AG09319 (cell line): ENCODE results near the gene ARHGAP15.

Source experiments
- DNase-seq: peaks from one replicate; pipeline ENCODE4 v3.0.0-alpha.2; 2010; ENCODE audit warnings: low read depth; ENCODE audit errors: extremely low read depth
- TF ChIP-seq, protein P1 (sequence below): IDR thresholded peaks from 2 replicates; pipeline ENCODE4 v1.5.1; 2011; ENCODE audit warnings: low read depth, mild to moderate bottlenecking, inconsistent platforms, low read length, moderate library complexity

ARHGAP15 gene

GRCh38 chr2:143356336-143356735 lies 227.1 kb downstream of the ARHGAP15 start:
- TF ChIP-seq, protein P1, sequence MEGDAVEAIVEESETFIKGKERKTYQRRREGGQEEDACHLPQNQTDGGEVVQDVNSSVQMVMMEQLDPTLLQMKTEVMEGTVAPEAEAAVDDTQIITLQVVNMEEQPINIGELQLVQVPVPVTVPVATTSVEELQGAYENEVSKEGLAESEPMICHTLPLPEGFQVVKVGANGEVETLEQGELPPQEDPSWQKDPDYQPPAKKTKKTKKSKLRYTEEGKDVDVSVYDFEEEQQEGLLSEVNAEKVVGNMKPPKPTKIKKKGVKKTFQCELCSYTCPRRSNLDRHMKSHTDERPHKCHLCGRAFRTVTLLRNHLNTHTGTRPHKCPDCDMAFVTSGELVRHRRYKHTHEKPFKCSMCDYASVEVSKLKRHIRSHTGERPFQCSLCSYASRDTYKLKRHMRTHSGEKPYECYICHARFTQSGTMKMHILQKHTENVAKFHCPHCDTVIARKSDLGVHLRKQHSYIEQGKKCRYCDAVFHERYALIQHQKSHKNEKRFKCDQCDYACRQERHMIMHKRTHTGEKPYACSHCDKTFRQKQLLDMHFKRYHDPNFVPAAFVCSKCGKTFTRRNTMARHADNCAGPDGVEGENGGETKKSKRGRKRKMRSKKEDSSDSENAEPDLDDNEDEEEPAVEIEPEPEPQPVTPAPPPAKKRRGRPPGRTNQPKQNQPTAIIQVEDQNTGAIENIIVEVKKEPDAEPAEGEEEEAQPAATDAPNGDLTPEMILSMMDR, result no peak
- no peak for DNase-seq

DNA sequence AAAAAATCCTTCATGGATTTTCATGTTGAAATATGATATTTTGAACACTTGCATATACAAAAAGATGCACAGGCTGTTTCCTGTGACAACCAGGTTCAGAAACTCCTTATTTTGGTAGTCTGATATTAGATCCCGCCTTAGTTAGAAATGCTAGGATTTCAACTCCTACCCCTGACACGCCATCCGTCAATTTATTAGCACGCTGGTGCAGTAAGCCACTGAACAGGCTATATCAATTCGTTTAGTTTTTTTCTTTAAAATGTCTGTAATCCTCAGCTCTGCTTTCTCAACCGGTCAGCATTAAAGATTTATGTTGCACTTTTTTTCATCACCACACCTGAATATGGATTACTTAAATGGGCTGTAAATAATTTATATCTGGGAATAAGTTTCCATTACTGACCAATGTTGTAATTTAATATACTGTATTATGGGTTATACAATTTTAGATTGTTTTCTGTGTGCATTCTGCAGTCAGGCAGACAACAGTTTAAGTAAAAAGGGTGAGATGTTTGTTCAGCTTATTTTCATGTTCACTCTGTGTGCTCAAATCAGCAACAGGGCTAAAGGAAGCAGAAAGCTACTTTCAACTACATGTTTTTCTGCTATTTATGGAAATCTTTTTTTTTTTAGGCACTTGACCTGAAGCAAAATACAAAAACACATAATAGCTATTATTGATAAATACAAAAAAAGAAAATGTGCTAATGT lies 227.7 kb downstream of the ARHGAP15 start:
- TF ChIP-seq, protein P1, result no peak
- DNase-seq, result no peak

DNA sequence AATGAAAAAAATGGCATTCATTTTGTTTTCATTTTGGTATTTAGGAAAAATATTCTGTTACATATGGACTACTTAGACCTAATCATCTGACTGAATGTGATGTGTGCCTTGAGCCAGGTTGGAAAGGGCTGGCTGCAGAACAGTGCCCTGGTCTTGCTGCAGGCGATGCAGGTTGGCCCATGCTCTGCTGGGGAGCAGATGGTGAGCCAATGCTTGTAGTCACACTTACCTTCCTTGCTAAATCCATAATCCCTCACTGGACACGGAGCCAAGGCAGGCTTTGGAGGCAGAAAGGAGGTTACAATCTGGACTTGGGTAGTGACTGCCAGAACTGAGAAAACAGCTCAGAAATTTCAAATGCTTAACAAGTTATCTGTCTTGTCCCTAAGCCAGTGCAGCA lies 228.7 kb downstream of the ARHGAP15 start:
- TF ChIP-seq, protein P1, result no peak
- no peak for DNase-seq

- no peak for DNase-seq
- TF ChIP-seq, protein P1, result no peak
Measured at GRCh38 chr2:143361346-143361745, 232.1 kb downstream of the ARHGAP15 start.

- TF ChIP-seq, protein P1, result no peak
- no peak for DNase-seq
Measured at GRCh38 chr2:143371616-143372015, 242.4 kb downstream of the ARHGAP15 start.

- DNase-seq, result no peak
- TF ChIP-seq, protein P1, result no peak
Measured at GRCh38 chr2:143375384-143375880, 246.2 kb downstream of the ARHGAP15 start.

DNA sequence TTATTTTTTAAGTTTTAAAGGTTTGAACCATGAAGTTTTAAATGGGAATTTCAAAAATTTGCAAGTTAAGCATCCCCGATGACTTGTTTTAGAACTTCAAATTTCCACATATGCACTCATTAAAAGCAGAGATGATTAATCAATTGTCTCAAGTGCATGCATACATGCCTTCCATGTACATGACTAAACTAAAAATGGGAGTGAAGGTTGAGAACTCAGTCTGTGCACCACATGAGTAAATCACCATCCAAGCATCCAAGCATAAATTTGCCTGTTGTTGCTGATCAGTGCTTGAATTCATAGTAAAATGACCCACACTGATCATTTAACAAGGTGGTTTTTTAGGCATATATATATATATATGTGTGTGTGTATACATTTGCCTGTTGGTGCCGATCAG lies 249.8 kb downstream of the ARHGAP15 start:
- TF ChIP-seq, protein P1, result no peak
- DNase-seq, result no peak
